ELR (cell line): ENCODE data around the gene DTNBP1.
"Not testable (repeated sequence)": the region's sequence is repeated elsewhere in the genome, so short reads cannot be mapped to it uniquely, and the experiment has no call there.

Experiments used
- DNase-seq: peaks from one replicate; pipeline ENCODE4 v3.0.0-alpha.2; 2015; ENCODE audit warnings: low read depth

Gene DTNBP1

DNA sequence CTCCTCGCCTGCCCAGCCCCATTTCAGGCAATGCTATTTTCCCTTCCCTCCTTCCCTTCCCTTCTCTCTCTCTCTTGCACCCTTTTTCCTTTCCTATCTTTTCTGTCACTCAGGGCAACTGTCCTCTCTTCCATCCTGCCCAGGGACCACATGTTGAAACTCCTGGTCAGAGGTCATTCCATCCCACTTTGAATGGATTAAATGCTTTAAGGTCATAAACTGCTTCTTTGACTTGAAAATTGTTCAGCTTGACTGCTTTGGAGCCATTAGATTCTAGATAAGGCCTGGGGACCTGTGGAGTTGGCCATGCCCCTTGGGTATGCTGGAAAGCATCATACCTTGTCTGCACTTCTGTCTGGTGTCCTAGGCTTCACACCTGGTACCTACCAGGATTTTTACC lies 106.1 kb downstream of the DTNBP1 start:
- DNase-seq: no peak

DNA sequence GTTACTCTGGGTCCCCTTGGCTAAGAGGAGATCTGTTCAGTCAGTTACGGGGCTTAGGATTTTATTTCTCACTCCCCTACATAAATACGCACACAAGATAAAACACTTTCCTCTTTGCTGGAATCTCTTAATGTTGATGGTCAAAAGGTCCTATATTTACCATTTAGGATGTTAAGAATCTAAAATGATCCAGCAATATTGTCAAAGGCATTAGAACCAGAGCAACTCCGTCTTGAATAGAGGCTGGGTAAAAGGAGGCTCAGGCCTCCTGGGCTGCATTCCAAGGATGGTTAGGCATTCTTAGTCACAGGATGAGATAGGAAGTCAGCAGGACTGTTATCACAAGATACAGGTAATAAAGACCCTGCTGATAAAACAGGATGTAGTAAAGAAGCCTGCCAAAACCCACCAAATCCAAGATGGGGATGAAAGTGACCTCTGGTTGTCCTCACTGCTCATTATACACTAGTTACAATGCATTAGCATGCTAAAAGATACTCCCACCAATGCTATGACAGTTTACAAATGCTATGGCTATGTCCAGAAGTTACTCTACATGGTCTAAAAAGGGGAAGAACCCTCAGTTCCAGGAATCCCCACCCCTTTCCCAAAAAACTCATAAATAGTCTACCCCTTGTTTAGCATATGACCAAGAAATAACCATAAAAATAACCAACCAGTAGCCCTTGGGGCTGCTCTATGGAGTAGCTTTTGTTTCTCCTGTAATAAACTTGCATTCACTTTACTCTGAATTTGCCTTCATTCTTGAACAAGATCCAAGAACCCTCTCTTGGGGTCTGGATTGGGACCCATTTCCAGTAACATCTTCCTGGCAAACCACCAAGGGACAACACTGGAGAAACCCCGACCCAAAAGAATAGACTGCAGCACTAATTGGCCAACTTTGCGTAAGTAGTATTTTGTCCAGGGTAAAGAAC lies 107.5 kb downstream of the DTNBP1 start:
- DNase-seq: peak; percentile 18

DNA sequence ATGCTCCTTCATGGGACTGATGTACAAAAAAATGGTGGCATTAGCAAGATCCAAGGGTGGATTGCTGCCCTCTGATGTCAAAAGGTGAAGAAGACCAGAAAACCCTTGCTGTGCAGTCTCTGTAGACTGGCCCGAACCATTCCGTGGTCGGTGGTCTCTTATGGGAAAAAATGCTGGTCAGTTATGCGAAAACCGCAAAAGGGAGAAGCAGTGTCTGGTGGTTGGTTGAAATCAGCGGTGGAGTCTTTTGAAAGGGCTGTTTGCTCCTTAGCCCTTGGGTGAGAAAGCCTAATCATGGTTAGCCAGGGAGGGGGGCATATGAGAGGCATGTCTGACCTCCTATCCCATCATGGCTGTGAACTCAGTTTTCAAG lies 108.1 kb downstream of the DTNBP1 start:
- DNase-seq: no peak

DNA sequence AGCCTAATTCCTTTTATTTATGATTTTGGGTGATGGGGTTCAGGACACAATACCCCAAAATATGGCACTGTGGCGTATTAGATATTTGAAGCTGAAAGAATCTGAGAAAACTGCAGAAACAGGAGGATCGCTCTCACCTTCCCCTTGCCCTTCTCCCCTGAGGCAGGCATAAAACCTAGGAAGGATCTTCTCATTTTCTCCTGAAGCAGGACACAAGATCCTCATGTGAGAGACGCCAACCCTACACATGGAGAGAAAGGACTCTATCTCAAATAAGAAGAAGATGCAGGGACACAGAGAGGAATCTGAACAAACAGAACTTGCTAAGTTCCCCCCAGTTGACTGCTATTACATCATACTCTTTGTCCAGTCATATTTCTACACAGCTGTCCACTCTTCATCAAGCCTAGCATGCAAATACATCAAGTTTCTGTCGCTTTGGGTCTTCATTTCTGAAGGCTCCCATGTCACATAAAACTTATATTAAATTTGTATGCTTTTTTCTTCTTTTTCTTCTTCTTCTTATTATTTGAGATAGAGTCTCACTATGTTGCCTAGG lies 109.0 kb downstream of the DTNBP1 start:
- DNase-seq: no peak

DNA sequence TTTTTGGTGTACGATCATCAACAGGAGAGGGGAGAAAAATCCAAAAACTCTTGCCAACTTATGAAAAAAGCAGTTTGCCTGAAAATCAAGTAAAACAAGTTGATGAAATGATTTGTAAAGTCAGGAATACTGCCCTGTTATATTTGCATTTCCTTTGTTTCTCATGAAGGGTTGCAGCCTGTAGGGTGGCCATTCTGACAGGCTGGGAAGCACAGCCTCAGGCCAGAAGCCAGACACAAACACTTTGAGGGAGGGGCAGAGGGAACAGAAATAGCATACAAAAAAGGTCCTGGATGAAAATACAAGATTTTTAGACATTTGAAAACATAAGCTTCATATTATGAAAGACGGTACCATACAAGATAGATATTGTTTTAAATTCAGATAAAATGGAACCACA lies 109.8 kb downstream of the DTNBP1 start:
- no peak for DNase-seq

DNA sequence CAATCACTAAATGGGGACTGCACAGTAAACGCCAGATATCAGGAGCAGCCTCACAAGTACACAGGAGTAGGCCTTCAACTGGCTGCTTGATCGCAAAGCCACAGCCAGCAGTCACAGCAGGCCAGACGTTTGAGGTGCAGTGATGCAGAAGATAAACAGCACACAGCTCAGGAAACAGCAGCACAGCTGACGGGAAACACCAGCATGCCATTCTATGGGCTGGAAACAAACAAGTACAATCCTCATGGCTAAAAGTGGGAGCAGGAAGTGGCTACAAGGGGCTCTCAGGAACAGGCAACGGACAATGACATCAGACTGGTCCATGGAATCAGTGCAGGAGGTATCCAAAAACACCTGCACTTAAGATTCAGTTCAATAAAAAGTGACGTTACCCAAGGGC lies 111.0 kb downstream of the DTNBP1 start:
- no peak for DNase-seq

DNA sequence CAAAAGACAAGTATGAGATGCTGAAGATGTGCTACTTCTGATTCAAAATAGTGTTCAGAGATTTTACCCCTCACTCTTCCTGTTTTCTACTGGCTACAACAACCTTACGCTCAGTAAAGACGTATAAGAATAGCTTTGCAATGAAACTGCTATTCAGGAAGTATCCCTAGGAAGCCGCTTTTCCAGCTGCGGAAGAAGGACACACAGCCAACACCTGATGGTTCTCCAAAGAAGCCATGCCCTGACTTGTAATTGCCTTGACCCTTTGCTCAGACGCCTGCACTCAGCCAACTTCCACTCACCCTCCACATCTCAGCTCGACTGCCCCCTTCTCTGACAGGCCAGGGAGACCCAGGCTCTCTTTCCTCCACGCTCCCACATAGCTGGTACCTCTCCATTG lies 111.6 kb downstream of the DTNBP1 start:
- no peak for DNase-seq

DNA sequence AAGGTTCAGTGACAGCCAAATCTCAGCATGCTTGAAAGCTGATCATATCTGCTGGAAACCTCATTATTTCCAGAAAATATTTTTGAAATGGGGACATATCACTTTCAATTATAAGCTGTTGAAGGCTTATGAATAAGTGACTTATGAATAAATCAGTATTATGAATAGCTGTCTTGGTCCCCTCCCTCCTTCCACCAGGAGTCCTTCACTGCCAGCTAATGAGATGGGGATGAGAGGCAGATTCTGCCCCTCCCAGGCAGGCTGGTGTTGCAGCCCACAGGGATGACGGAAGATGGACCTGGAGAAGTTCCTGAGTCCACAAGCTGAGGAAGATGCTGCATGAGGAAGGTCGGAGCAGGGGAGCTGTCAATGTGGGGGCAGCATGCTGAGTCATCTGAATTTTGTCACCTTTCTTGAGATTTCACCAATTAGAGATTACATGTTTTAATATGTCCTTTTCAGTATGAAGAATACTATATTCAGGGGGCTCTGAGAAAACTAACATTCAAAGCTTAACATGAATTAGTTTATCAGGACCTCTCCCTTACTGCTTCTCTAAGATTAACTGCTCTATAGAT lies 112.2 kb downstream of the DTNBP1 start:
- DNase-seq: no peak

DNA sequence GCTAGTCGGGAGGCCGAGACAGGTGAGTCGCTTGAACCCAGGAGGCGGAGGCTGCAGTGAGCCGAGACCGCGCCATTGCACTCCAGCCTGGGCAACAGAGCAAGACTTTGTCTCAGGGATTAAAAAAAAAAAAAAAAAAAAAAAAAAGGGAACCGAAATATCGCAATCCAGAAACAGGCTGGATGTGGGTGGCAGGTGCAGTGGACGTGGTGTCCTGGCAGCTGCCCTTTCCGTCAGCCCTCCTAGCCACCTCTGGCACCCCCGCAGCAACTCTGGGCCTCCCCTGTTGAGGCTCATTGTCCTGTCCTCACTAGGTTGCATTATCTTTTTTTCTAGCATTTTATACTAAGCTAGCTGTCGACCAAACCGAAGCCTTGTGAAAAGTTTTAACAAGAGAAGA lies 113.5 kb downstream of the DTNBP1 start:
- DNase-seq: no peak

DNA sequence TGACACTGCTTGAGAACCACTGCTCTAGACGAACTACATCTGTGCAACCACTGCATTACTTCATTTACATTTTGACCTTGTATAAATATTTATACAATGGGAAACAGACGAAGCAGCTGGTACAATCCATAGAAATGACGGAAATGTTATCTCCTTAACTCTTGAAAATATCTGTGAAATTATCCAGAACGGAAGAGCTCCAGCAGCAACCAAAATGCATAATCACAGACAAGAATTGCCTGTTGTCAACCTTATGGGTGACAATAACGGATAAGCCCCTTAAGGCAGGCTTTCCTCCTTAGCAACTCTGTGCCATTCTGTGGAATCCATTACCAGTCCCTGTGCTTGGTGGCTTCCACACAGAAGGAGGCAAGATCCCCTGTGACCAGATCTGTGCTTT lies 115.4 kb downstream of the DTNBP1 start:
- DNase-seq: no peak

DNA sequence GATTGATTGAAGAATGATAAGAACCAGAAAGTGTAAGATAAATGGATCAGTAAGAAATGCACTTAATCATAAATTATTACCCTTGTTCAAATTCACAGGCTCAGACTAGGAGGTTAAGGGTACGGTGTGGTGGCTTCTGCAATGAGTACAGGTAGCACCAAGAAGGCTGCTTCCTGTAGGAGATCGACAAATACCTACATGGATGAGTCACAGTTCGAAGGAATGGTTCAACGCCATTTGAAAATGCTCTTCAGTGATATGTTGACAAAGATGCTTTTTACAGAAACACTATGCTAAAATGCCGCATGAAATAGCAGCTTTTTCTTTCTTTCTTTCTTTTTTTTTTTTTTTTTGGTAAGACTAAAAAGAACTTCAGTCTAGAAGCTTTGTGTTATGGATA lies 116.2 kb downstream of the DTNBP1 start:
- DNase-seq: no peak

DNA sequence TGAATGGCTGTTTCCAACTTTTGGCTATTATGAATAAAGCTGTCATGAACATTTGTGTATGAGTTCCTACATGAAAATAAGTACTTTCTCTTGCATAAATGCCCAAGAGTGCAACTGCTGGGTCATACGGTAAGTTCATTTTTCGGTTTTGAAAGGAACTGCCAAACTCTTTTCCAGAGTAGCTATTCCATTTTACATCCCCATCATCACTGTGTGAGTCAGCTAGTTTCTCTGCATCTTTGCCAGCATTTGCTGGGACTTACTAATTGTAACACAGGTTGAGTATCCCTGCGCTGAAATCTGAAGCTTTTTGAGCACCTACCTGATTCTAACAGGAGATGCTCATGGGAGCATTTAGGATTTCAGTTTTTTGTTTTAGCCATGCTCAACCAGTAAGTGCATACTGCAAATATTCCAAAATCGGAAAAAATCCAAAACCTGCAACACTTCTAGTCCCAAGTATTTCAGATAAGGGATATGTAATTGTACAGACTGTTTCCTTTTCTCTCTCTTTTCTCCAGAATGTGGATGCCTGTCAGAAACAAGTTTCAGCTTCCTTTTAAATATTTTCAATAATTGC lies 118.4 kb downstream of the DTNBP1 start:
- no peak for DNase-seq

DNA sequence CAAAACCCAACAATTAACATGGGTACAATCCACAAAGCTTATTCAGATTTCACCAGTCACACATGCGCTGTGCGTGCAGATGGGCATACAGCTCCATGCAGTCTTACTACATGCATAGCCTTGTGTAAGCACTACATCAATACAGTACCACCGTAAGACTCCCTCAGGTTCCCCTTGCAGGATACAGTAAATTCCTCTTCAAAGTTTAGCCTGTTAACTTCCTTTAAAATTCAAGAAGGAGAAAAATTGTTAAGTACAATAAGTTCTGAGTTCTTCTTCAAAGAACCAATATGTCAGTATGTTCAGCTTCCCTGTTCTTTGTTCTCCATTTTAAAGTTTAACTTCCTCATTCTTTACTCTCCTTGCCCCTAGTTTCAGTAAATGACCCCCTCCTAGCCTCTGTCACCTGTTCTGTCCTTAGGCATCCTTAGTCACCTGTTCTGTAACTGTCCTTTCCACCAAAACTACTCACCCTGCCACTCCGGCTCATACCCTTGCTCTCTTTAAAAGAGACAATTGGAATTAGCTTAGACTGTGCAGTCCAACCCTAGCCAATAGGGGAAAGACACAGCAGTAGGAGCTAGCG lies 119.4 kb downstream of the DTNBP1 start:
- not testable (repeated sequence) for DNase-seq

DNA sequence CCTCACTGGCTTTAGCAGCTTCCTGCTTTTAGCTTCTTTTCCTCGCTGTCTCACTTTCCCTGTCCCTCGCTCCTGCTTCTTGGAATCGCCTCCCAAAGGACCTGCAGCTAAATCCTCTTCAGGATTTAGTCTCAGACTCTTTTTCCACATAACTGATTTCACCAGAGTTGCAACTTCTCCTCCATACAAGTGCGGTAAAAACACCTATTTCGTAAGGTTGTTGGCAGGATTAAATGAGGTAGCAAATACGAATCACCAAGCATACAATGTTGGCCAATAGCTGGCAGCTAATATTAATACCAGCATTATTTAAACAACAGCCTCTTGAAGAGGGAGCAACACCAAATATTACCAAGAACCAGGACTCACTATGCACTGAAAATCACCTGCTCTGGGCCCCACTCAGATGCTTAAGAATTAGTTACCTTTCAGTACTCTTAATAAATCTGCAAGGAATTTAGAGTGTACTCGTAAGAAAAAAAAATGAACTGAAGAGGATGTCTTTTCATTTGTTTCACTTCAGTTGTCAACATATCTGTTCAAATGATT lies 123.0 kb downstream of the DTNBP1 start:
- no peak for DNase-seq

DNA sequence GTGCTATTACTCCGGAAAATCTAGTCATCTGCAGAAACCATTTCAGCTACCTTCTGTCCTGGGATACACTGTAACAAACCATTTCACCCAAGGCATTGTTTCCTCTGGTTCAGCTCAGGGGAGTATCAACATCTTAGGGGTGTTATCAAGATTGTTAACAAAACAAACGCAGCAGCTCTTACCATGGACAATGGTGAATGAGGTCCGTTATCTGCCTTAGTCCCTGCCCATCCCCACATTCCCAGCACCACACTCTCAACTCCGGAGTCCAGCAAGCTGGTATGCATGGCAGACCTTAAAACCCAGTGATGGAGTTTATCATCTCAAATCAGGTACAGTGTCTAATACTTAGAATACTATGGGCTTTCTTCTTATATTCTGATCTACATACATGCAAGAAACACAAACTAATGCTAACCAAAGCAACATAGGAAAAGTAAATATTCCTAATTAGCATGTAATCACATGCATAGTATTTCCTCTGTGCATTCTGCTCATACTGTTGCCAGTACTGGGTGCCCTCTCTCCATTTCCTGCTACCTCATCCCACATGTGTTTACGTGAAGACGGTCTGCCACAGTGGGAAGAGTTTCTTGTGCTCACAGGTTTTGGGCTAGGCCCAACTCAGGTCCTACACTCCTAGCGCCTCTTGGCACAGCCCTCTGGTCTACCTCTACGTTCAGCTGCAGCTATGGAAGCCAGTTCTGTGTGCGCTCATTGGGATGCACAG lies 123.9 kb downstream of the DTNBP1 start:
- DNase-seq: no peak

DNA sequence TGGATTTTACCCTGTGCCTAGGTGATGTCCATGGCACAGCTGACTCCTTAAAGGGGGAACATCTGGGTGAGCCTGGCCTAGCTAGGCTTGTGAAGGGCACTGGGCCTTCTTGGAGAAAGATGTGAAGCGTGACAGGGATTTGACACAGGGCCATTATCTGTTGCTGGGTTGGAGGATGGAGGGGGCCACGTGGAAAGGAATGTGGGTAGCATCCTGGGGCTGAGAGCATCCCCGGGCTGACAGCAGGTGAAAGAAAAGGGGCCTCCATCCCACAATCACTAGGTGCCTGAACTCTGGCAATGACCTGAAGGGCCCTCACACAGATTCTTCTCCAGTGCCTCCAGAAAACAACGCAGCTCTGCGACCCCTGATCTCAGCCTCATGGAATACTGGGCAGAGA lies 124.7 kb downstream of the DTNBP1 start:
- no peak for DNase-seq

DNA sequence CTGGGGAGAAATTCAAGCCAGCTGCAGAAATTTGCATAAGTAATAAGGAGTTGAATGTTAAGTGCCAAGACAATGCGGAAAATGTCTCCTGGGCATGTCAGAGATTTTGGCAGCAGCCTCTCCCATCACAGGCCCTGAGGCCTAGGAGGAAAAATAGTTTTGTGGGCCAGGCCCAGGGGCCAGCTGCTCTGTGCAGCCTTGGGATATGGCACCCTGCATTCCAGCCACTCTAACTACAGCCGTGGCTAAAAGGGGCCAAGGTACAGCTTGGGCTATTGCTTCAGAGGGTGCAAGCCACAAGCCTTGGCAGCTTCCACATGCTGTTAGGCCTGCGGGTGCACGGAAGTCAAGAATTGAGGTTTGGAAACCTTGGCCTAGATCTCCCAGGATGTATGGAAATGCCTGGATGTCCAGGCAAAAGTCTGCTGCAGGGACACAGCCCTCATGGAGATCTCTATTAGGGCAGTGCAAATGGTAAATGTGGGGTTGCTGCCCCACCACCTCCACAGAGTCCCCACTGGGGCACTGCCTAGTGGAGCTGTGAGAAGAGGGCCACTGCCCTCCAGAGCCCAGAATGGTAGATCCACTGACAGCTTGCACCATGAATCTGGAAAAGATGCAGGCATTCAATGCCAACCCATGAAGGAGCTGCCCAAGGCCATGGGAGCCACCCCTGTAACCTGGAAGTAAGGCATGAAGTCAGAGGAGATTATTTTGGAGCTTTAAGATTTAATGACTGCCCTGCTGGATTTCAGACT lies 126.5 kb downstream of the DTNBP1 start:
- no peak for DNase-seq

DNA sequence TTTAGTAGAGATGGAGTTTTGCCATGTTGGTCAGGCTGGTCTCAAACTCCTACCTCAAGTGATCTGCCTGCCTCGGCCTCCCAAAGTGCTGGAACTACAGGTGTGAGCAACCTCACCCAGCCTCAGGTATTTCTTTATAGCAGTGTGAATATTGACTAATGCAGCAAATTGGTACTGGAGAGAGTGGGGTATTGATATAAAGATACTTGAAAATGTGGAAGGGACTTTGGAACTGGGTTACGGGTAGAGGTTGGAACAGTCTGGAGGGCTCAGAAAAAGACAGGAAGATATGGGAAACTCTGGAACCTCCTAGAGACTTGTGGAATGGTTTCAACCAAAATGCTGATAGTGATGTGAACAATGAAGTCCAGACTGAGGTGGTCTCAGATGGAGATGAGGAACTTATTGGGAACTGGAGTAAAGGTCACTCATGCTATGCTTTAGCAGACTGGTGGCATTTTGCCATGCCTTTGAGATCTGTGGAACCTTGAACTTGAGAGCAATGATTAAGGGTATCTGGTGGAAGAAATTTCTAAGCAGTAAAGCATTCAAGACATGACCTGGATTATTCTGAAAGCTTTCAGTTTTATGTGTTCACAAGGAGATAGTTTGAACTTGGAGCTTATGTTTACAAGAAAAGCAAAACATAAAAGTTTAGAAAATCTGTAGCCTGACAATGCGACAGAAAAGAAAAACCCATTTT lies 127.2 kb downstream of the DTNBP1 start:
- no peak for DNase-seq

DNA sequence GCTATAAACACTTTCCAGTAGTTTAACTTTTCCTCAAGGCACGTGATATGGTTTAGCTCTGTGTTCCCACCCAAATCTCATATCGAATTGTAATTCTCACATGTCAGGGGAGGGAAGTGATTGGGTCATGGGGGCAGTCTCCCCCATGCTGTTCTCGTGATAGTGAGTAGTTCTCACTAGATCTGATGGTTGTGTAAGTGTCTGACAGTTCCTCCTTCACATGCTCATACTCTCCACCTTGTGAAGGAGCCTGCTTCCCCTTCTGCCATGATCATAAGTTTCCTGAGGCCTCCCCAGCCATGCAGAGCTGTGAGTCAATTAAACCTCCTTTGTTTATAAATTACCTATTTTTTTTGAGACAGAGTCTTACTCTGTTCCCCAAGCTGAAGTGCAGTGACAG lies 127.9 kb downstream of the DTNBP1 start:
- no peak for DNase-seq

DNA sequence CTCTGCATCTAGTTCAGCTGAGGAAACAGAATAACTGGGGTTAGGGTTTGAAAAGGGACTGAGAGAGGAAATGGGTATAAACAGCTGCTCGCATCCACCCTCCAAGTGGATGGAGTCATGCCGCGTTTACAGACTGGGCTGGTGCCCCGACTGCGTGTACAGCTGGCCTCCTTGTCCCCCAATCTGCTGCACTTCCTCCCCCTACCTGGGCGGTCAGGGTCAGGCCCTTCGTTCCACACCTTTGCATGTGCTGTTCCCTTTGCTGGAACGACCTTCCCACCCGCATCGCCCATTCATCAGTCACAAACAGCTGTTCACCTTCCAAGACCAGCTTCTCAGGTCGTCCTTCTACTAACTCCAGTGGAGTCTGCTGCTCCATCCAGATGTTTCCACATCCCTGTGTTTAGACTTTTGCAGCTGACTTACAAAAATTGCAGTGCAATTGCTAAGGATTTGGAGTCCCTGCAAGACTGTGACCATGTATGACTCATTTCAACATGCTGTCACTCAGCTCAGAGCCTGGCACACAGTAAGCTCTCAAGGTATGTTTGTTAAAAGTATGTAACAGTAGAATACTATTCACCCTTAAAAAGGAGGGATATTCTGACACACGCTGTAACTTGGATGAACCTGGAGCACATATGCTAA lies 129.3 kb downstream of the DTNBP1 start:
- DNase-seq: peak; percentile 19
